Astrocyte (in vitro differentiated cells and primary cell): ENCODE data around the gene PCCB. TPM values are rescaled to one million over a fixed set of nuclear protein-coding genes. Genes with fewer than 3 reads are reported as not detected.
"Not testable (repeated sequence)": the region's sequence is repeated elsewhere in the genome, so short reads cannot be mapped to it uniquely, and the experiment has no call there.

Experiments
- DNase-seq: peaks from one replicate; pipeline ENCODE4 v3.0.0-alpha.2; 2010; ENCODE audit warnings: low read depth
- FAIRE-seq: peaks from 2 replicates; lab custom pipeline; 2011; peaks lifted over from hg19 to GRCh38; lab: Jason Lieb, UNC
- H2AFZ ChIP-seq: 2 replicates; pipeline ENCODE4 v1.6.0; 2012; ENCODE audit warnings: low read depth, low read length, inconsistent platforms
- H3K27ac ChIP-seq: 2 replicates; pipeline ENCODE4 v1.5.1; 2011; ENCODE audit warnings: low read depth, low read length, inconsistent platforms
- H3K27me3 ChIP-seq: 2 replicates; pipeline ENCODE4 v1.6.0; 2011; ENCODE audit warnings: low read length, inconsistent platforms; ENCODE audit not compliant: insufficient read depth
- H3K36me3 ChIP-seq: 2 replicates; pipeline ENCODE4 v1.5.1; 2011; ENCODE audit warnings: low read length, inconsistent platforms; ENCODE audit not compliant: insufficient read depth
- H3K4me1 ChIP-seq: 2 replicates; pipeline ENCODE4 v1.5.1; 2011; ENCODE audit warnings: low read length, inconsistent platforms; ENCODE audit not compliant: insufficient read depth
- H3K4me2 ChIP-seq: 2 replicates; pipeline ENCODE4 v1.6.0; 2012; ENCODE audit warnings: low read length, inconsistent platforms
- H3K4me3 ChIP-seq: 2 replicates; pipeline ENCODE4 v1.5.1; 2011; ENCODE audit warnings: low read depth, mild to moderate bottlenecking, low read length, inconsistent platforms; ENCODE audit not compliant: insufficient read depth
- H3K79me2 ChIP-seq: 2 replicates; pipeline ENCODE4 v1.6.0; 2012; ENCODE audit warnings: mild to moderate bottlenecking, low read length, inconsistent platforms; ENCODE audit not compliant: insufficient read depth
- H3K9ac ChIP-seq: 2 replicates; pipeline ENCODE4 v1.6.0; 2012; ENCODE audit warnings: mild to moderate bottlenecking, low read length, inconsistent platforms
- H3K9me3 ChIP-seq: 2 replicates; pipeline ENCODE4 v1.5.1; 2012; ENCODE audit warnings: low read depth, mild to moderate bottlenecking, low read length, inconsistent platforms; ENCODE audit not compliant: insufficient read depth
- H4K20me1 ChIP-seq: 2 replicates; pipeline ENCODE4 v1.6.0; 2012; ENCODE audit warnings: low read length, inconsistent platforms; ENCODE audit not compliant: insufficient read depth
- H3K27ac Mint-ChIP-seq: one replicate; pipeline ENCODE4 v1.8.0; 2021; ENCODE audit warnings: mild to moderate bottlenecking, mixed read lengths; ENCODE audit not compliant: unreplicated experiment
- H3K27me3 Mint-ChIP-seq: one replicate; pipeline ENCODE4 v1.8.0; 2021; ENCODE audit warnings: low read depth, mixed read lengths; ENCODE audit not compliant: unreplicated experiment
- H3K36me3 Mint-ChIP-seq: one replicate; pipeline ENCODE4 v1.8.0; 2021; ENCODE audit warnings: low read depth, mixed read lengths; ENCODE audit not compliant: unreplicated experiment
- H3K4me1 Mint-ChIP-seq: one replicate; pipeline ENCODE4 v1.8.0; 2021; ENCODE audit warnings: low read depth, mixed read lengths; ENCODE audit not compliant: unreplicated experiment
- H3K4me3 Mint-ChIP-seq: one replicate; pipeline ENCODE4 v1.8.0; 2021; ENCODE audit warnings: mild to moderate bottlenecking, moderate library complexity, mixed read lengths; ENCODE audit not compliant: unreplicated experiment
- H3K9me3 Mint-ChIP-seq: one replicate; pipeline ENCODE4 v1.8.0; 2021; ENCODE audit warnings: mild to moderate bottlenecking, mixed read lengths; ENCODE audit not compliant: unreplicated experiment
- CTCF ChIP-seq: IDR thresholded peaks from 2 replicates; pipeline ENCODE4 v1.5.1; 2011; ENCODE audit warnings: low read depth, mild to moderate bottlenecking, inconsistent platforms, low read length, moderate library complexity; ENCODE audit not compliant: insufficient read depth
- EZH2 ChIP-seq: IDR thresholded peaks from 2 replicates; pipeline ENCODE4 v1.6.1; 2012; ENCODE audit warnings: mild to moderate bottlenecking, low read length, inconsistent platforms; ENCODE audit not compliant: insufficient read depth
- total RNA-seq: library from RNA; stranded (reverse); gene quantifications from 2 replicates; pipeline ENCODE4 v1.2.1, GENCODE V29; 2021

PCCB gene
- total RNA-seq, 1 donor from 2014 or later: 41.3 TPM

- FAIRE-seq (no peak), DNase-seq (no peak)
- TF ChIP-seq EZH2: no peak
- no peak for TF ChIP-seq CTCF
- H3K79me2 ChIP-seq: no peaks in the 10 kb centered on the region
- no peaks in the 10 kb centered on the region for H3K36me3 ChIP-seq
- H4K20me1 ChIP-seq: no peaks in the 10 kb centered on the region
- Mint-ChIP-seq H3K4me3 (no peak overlapping the region), H3K36me3 (no peaks in the 10 kb centered on the region), H3K27me3 (no peaks in the 10 kb centered on the region), H3K9me3 (no peaks in the 10 kb centered on the region), H3K4me1 (peaks cover 26% of the 10 kb centered on the region), H3K27ac (no peak overlapping the region)
- H3K27ac ChIP-seq: no peak overlapping the region
- peaks cover 17% of the 10 kb centered on the region for H3K4me1 ChIP-seq
- H3K9ac ChIP-seq: no peak overlapping the region
- H3K27me3 ChIP-seq: no peaks in the 10 kb centered on the region
- no peak overlapping the region for H3K4me2 ChIP-seq
- H3K9me3 ChIP-seq: no peaks in the 10 kb centered on the region
- no peak overlapping the region for H3K4me3 ChIP-seq
- no peak overlapping the region for H2AFZ ChIP-seq
Observed at GRCh38 chr3:136353461-136353860, 103.3 kb downstream of the PCCB start.

- Histone ChIP-seq H3K27ac (no peak overlapping the region), H3K9me3 (no peaks in the 10 kb centered on the region), H4K20me1 (no peaks in the 10 kb centered on the region), H3K4me3 (no peak overlapping the region), H3K4me2 (no peak overlapping the region), H3K79me2 (no peaks in the 10 kb centered on the region), H3K4me1 (no peaks in the 10 kb centered on the region), H3K36me3 (peaks cover 4% of the 10 kb centered on the region), H2AFZ (no peak overlapping the region), H3K9ac (no peak overlapping the region), H3K27me3 (no peaks in the 10 kb centered on the region)
- H3K36me3 Mint-ChIP-seq: no peaks in the 10 kb centered on the region
- H3K27ac Mint-ChIP-seq: no peak overlapping the region
- FAIRE-seq (peak; percentile 66), DNase-seq (peak; percentile 10)
- TF ChIP-seq CTCF (no peak), EZH2 (no peak)
- H3K4me3 Mint-ChIP-seq: no peak overlapping the region
- H3K9me3 Mint-ChIP-seq: no peaks in the 10 kb centered on the region
- no peaks in the 10 kb centered on the region for H3K4me1 Mint-ChIP-seq
- H3K27me3 Mint-ChIP-seq: no peaks in the 10 kb centered on the region
Observed at GRCh38 chr3:136366289-136366688, 116.1 kb downstream of the PCCB start.

- not testable (repeated sequence) for DNase-seq, H3K4me1 ChIP-seq, H4K20me1 ChIP-seq, H3K27ac Mint-ChIP-seq, FAIRE-seq, H3K4me3 Mint-ChIP-seq, H3K79me2 ChIP-seq, H3K36me3 ChIP-seq, H3K4me3 ChIP-seq, H3K27me3 Mint-ChIP-seq, H3K36me3 Mint-ChIP-seq, H3K27ac ChIP-seq, H3K9me3 ChIP-seq, H3K27me3 ChIP-seq, H3K9me3 Mint-ChIP-seq, H3K4me2 ChIP-seq, H3K9ac ChIP-seq, H2AFZ ChIP-seq, H3K4me1 Mint-ChIP-seq
Observed at GRCh38 chr3:136375800-136376199, 125.7 kb downstream of the PCCB start.
